GM12878 (cell line): ENCODE results near the gene PLOD2. TPM values are rescaled to one million over a fixed set of nuclear protein-coding genes. Genes with fewer than 3 reads are reported as not detected.

Experiments used
- ATAC-seq: fragments of 200-7000 bp; cut with Tn5 transposase; 3 replicates; pipeline ENCODE4 v1.9.1; 2020; ENCODE audit warnings: mild to moderate bottlenecking, moderate library complexity
- BruUV-seq: library from RNA; stranded (reverse); fragments of 400-500 nt; replicated peaks from 2 replicates; lab custom pipeline; 2021; lab: Mats Ljungman, UMichigan
- CTCF ChIA-PET: fragments of 300-600 bp; sonication (Branson Sonifier 250); formaldehyde crosslinking; extraction: SDS; loops from one replicate; lab custom pipeline; 2021; ENCODE audit warnings: inconsistent platforms; lab: Yijun Ruan, JAX
- POLR2A ChIA-PET: fragments of 350-600 bp; formaldehyde crosslinking; extraction: SDS; loops from one replicate; lab custom pipeline; 2021; ENCODE audit warnings: inconsistent platforms; lab: Charles Lee
- RAD21 ChIA-PET: fragments of 300-600 bp; sonication (Branson Sonifier 250); formaldehyde crosslinking; loops from one replicate; lab custom pipeline; 2023; ENCODE audit warnings: antibody characterized with exemption; ENCODE audit not compliant: unreplicated experiment; lab: Charles Lee
- SMC1A ChIA-PET: fragments of 300-600 bp; sonication (Branson Sonifier 250); formaldehyde crosslinking; loops from one replicate; lab custom pipeline; 2023; ENCODE audit not compliant: unreplicated experiment, uncharacterized antibody; lab: Charles Lee
- DNase-seq: peaks from one replicate; pipeline ENCODE4 v3.0.0-alpha.2; 2011; ENCODE audit warnings: low read depth, low spot score
- FAIRE-seq: peaks from 3 replicates; lab custom pipeline; 2011; peaks lifted over from hg19 to GRCh38; lab: Jason Lieb, UNC
- H2AFZ ChIP-seq: 2 replicates; pipeline ENCODE4 v1.6.0; 2011; ENCODE audit warnings: low read depth, low read length, control low read depth; ENCODE audit not compliant: control insufficient read depth
- H3K27ac ChIP-seq: 2 replicates; pipeline ENCODE4 v1.5.1; 2011; ENCODE audit warnings: control low read depth; ENCODE audit not compliant: control insufficient read depth, insufficient read depth
- H3K27me3 ChIP-seq, 2 experiments: replicated peaks in 1 of 2; 2 replicates each; pipeline versions ENCODE4 v1.6.0 to v1.6.1; 2011; ENCODE audit warnings: low read length in 1 of 2; ENCODE audit not compliant: control insufficient read depth in 2 of 2, insufficient read depth in 2 of 2
- H3K36me3 ChIP-seq, 2 experiments: 2 replicates each; pipeline ENCODE4 v1.5.1; 2011; ENCODE audit warnings: low read length in 1 of 2; ENCODE audit not compliant: control insufficient read depth in 2 of 2, insufficient read depth in 2 of 2
- H3K4me1 ChIP-seq: 2 replicates; pipeline ENCODE4 v1.6.1; 2011; ENCODE audit warnings: mild to moderate bottlenecking, low read length, moderate library complexity, mixed read lengths; ENCODE audit not compliant: control insufficient read depth, insufficient read depth
- H3K4me2 ChIP-seq: 2 replicates; pipeline ENCODE4 v1.6.0; 2011; ENCODE audit warnings: control low read depth; ENCODE audit not compliant: control insufficient read depth, insufficient read depth
- H3K4me3 ChIP-seq: fragments of 200-600 bp; sonication (generic); 2 replicates; pipeline ENCODE4 v1.5.1; 2016
- H3K79me2 ChIP-seq: 2 replicates; pipeline ENCODE4 v1.6.0; 2011; ENCODE audit warnings: low read length; ENCODE audit not compliant: control insufficient read depth, insufficient read depth
- H3K9ac ChIP-seq: 2 replicates; pipeline ENCODE4 v1.8.0; 2011; ENCODE audit warnings: low read length, control low read depth, mixed read lengths; ENCODE audit not compliant: control insufficient read depth, insufficient read depth
- H3K9me3 ChIP-seq: replicated peaks from 3 replicates; pipeline ENCODE4 v1.5.1; 2011; ENCODE audit warnings: mild to moderate bottlenecking, low read length; ENCODE audit not compliant: control insufficient read depth, insufficient read depth
- H4K20me1 ChIP-seq: 2 replicates; pipeline ENCODE4 v1.6.0; 2011; ENCODE audit not compliant: control insufficient read depth, insufficient read depth
- BMI1 ChIP-seq: fragments of 450-650 bp; IDR thresholded peaks from 2 replicates; pipeline ENCODE4 v1.6.1; 2016; ENCODE audit warnings: mild to moderate bottlenecking, moderate library complexity, borderline replicate concordance
- EP300 ChIP-seq, 2 experiments: fragments of 150-350 bp in 1 of 2; IDR thresholded peaks; 2 replicates each; pipeline ENCODE4 v1.6.1; 2011 to 2012; ENCODE audit warnings: low read depth in 2 of 2, low read length in 2 of 2, borderline replicate concordance in 1 of 2, improper control_type of control experiment in 1 of 2, inconsistent platforms in 1 of 2; ENCODE audit not compliant: control insufficient read depth in 1 of 2
- HCFC1 ChIP-seq: fragments of 150-350 bp; IDR thresholded peaks from 2 replicates; pipeline ENCODE4 v1.6.1; 2014; ENCODE audit warnings: low read length
- NR2C2 ChIP-seq: IDR thresholded peaks from 2 replicates; pipeline ENCODE4 v1.6.1; 2011; ENCODE audit warnings: borderline replicate concordance, low read depth; ENCODE audit not compliant: control insufficient read depth, insufficient read length
- NRF1 ChIP-seq: conservative IDR thresholded peaks from 2 replicates; pipeline ENCODE4 v1.6.1; 2011; ENCODE audit warnings: mild to moderate bottlenecking, low read depth, low read length, improper control_type of control experiment
- PAX5 ChIP-seq: IDR thresholded peaks from 2 replicates; pipeline ENCODE4 v1.6.1; 2011; ENCODE audit warnings: low read depth, low read length, borderline replicate concordance
- POLR2A ChIP-seq: IDR thresholded peaks from 2 replicates; pipeline ENCODE4 v1.6.1; 2011; ENCODE audit warnings: low read depth, mild to moderate bottlenecking, low read length
- SMC3 ChIP-seq: IDR thresholded peaks from 2 replicates; pipeline ENCODE4 v1.6.1; 2011; ENCODE audit warnings: low read length, improper control_type of control experiment, borderline replicate concordance
- WGBS: methylation state at CpG from one replicate; pipeline ENCODE4 v1.1.6; 2016; ENCODE audit warnings: low lambda C conversion rate; ENCODE audit not compliant: insufficient replicate concordance, insufficient coverage; ENCODE audit errors: missing lambda C conversion rate; 5-methylcytosine and 5-hydroxymethylcytosine counted together
- in situ Hi-C: fragments of 300-500 bp; cut with MboI; formaldehyde crosslinking; loops from 9 replicates; pipeline ENCODE4 v1.14.3; 2018; ENCODE audit warnings: mixed read lengths
- intact Hi-C: fragments of 100-400 bp; cut with micrococcal nuclease; formaldehyde crosslinking; loops from one replicate; pipeline ENCODE4 v1.14.2; 2022; ENCODE audit not compliant: unreplicated experiment
- polyA plus RNA-seq, 11 experiments: library from polyadenylated mRNA; depleted of rRNA in 4 of 11; unstranded in 6 of 11; stranded (reverse) in 5 of 11; fragments of >200 nt; fragmentation: Nextera tagmentation in 4 of 11; fragmentation: Illumina TruSeq in 1 of 11; extraction: Ambion mirVana in 4 of 11; extraction: Trizol in 1 of 11; gene quantifications; 1 replicate in 1 of 11; 2 replicates in 10 of 11; pipeline versions ENCODE4 v1.2.1 to v1.2.3, GENCODE V29; 2011 to 2016; ENCODE audit warnings: inconsistent platforms in 2 of 11, missing spikeins in 2 of 11, low read depth in 1 of 11
- total RNA-seq, 4 experiments: library from RNA; depleted of rRNA in 3 of 4; stranded (reverse); fragments of >200 nt in 3 of 4; fragmentation: Illumina TruSeq in 1 of 4; extraction: Trizol in 1 of 4; gene quantifications; 2 replicates each; pipeline versions ENCODE4 v1.2.1 to v1.2.3, GENCODE V29; 2013 to 2021
- TF ChIP-seq, protein P1 (sequence below): IDR thresholded peaks from 2 replicates; pipeline ENCODE4 v1.6.1; 2012; ENCODE audit warnings: low read depth, low read length, improper control_type of control experiment
- TF ChIP-seq, protein P2 (sequence below): fragments of 450-650 bp; IDR thresholded peaks from 2 replicates; pipeline ENCODE4 v1.6.1; 2016; ENCODE audit warnings: mild to moderate bottlenecking, moderate library complexity, borderline replicate concordance
- TF ChIP-seq, protein P3 (sequence below): IDR thresholded peaks from 2 replicates; pipeline ENCODE4 v1.6.1; 2011; ENCODE audit warnings: borderline replicate concordance, low read depth, mild to moderate bottlenecking, moderate library complexity, mixed read lengths, low read length; ENCODE audit not compliant: insufficient read depth; ENCODE audit errors: extremely low read length

The PLOD2 gene
- total and polyA plus RNA-seq, 10 of the 15 experiments (the other 5 are each of a cell fraction or from before 2014, with no cell fraction given) = 0.03 to 0.56 (median 0.33) TPM; not detected in 4

DNA sequence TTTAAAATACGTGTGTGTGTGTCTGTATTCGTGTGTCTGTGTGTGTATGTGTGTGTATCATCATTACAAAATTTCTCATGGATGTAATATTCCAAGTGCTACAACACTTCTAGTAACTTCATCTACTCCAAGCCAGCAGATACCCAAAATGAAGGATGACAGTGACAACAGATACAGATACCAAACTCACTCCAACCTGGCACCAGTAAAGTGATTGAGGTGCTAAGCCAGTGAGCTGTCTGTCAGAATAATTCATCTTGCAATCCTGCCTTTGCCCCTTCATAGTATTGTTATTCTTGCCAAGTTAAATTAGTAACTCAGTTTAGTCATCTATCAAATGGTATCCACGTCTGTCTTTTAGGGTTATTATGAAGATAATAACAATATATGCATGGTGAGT lies 58.1 kb downstream of the PLOD2 start:
- no TSS peak for BruUV-seq
- WGBS = 0% methylated on average over 3 of the region's 3 CpGs
- Histone ChIP-seq H4K20me1 (no peaks in the 10 kb centered on the region), H3K4me1 (no peaks in the 10 kb centered on the region), H3K4me3 (no peak overlapping the region), H3K36me3 (no peaks in the 10 kb centered on the region), H3K9me3 (no peaks in the 10 kb centered on the region), H3K4me2 (no peak overlapping the region)
- ChIA-PET SMC1A (no interaction called here), RAD21 (no interaction called here), POLR2A (no interaction called here)
- no peak for DNase-seq
- FAIRE-seq = no peak
- in situ Hi-C loops = no loop called here
- TF ChIP-seq BMI1 (no peak), NR2C2 (no peak), SMC3 (no peak), NRF1 (no peak), EP300 (IDR thresholded peaks at IDR 0.05; ENCODE audit: borderline replicate concordance in 1 of 2, control insufficient read depth in 1 of 2, low read depth in 2 of 2, low read length in 2 of 2) (no peak), POLR2A (no peak), PAX5 (no peak), HCFC1 (no peak)
- TF ChIP-seq, protein P1, sequence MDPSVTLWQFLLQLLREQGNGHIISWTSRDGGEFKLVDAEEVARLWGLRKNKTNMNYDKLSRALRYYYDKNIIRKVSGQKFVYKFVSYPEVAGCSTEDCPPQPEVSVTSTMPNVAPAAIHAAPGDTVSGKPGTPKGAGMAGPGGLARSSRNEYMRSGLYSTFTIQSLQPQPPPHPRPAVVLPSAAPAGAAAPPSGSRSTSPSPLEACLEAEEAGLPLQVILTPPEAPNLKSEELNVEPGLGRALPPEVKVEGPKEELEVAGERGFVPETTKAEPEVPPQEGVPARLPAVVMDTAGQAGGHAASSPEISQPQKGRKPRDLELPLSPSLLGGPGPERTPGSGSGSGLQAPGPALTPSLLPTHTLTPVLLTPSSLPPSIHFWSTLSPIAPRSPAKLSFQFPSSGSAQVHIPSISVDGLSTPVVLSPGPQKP = no peak
- TF ChIP-seq, protein P2, sequence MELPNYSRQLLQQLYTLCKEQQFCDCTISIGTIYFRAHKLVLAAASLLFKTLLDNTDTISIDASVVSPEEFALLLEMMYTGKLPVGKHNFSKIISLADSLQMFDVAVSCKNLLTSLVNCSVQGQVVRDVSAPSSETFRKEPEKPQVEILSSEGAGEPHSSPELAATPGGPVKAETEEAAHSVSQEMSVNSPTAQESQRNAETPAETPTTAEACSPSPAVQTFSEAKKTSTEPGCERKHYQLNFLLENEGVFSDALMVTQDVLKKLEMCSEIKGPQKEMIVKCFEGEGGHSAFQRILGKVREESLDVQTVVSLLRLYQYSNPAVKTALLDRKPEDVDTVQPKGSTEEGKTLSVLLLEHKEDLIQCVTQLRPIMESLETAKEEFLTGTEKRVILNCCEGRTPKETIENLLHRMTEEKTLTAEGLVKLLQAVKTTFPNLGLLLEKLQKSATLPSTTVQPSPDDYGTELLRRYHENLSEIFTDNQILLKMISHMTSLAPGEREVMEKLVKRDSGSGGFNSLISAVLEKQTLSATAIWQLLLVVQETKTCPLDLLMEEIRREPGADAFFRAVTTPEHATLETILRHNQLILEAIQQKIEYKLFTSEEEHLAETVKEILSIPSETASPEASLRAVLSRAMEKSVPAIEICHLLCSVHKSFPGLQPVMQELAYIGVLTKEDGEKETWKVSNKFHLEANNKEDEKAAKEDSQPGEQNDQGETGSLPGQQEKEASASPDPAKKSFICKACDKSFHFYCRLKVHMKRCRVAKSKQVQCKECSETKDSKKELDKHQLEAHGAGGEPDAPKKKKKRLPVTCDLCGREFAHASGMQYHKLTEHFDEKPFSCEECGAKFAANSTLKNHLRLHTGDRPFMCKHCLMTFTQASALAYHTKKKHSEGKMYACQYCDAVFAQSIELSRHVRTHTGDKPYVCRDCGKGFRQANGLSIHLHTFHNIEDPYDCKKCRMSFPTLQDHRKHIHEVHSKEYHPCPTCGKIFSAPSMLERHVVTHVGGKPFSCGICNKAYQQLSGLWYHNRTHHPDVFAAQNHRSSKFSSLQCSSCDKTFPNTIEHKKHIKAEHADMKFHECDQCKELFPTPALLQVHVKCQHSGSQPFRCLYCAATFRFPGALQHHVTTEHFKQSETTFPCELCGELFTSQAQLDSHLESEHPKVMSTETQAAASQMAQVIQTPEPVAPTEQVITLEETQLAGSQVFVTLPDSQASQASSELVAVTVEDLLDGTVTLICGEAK = no peak
- TF ChIP-seq, protein P3, sequence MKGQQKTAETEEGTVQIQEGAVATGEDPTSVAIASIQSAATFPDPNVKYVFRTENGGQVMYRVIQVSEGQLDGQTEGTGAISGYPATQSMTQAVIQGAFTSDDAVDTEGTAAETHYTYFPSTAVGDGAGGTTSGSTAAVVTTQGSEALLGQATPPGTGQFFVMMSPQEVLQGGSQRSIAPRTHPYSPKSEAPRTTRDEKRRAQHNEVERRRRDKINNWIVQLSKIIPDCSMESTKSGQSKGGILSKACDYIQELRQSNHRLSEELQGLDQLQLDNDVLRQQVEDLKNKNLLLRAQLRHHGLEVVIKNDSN = no peak
- TF ChIP-seq, all 136 proteins: peak for 0
- Histone ChIP-seq H2AFZ (no peak overlapping the region), H3K27ac (no peak overlapping the region), H3K27me3 (no peaks in the 10 kb centered on the region), H3K9ac (no peak overlapping the region), H3K79me2 (no peaks in the 10 kb centered on the region)
- CTCF ChIA-PET = interaction anchor here (1.1 to 1.3 kb wide), 2 partner anchors 12 to 86 kb away, joined by 3 read pairs; no protein-coding TSS in a partner anchor
- ATAC-seq = no peak
- intact Hi-C loops = no loop called here
